Measurements from ENCODE around the gene SGK1.
"Not testable (repeated sequence)": the region's sequence is repeated elsewhere in the genome, so short reads cannot be mapped to it uniquely, and the experiment has no call there.

Gene SGK1

DNA sequence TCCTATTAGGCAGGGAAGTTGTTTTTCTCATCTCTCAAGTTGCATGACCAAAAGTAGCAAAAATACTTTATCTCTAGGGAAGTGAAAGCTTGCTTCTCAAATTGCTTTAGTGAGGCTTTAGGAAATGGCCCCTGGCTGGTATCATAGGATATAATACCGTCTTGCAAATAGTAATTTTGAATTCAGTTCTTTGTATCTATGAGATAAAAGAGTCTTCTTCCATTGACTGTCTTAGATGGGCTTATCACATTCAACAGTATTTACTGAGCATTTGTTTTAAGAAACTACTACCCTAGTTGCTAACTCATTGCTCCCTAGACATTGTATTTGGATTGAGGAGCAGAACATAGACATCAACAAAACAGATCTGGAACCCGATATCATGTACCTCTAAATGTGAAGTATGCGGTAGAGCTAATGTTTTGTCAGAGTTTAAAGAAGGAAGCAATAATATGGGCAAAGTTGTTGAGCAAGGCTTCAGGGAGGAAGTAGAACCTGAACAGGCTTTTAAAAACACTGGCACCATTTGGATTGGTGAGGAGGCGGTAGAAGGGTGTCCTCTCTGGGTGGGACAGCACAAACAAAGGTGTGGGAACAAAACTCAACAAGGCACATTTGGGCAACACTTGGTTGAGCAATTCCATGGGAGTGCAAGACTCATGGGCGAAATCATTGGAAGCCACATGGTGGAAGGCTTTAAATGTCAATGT, 101.5 kb downstream of the SGK1 start:
- no peak for DNase-seq

DNA sequence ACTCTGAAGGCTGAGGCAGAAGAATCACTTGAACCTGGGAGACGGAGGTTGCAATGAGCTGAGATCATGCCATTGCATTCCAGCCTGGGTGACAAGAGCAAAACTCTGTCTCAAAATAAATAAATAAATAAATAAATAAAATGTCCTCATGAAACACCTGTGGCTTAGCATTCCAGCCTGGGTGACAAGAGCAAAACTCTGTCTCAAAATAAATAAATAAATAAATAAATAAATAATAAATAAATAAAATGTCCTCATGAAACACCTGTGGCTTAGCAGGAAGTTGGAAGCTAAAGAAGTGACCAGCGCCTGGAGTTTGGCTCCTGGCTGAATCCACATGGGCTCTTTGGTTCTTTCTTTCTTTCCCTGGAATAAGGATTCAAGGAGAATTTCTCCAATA, 104.5 kb downstream of the SGK1 start:
- DNase-seq: not testable (repeated sequence)

GRCh38 chr6:134211297-134211696, 106.6 kb downstream of the SGK1 start:
- no peak for DNase-seq

DNA sequence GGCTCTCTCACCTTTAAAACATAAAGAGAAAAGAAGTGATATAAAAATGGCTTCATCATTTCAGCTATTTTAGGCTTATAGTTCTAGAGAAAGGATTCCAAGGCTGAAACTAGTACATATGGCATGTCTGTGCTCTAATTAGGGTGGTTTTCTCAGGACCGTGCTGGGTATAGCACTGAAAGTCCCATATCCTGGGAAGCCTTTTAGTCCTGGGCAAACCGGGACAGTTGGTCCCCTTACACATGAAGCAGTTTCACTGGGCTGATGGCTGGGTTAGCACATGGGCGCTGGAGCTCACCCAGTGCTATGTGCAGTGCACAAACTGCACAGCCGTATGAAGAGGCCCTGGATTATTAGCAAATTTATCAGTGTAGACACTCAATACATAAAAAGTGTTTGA, 110.5 kb downstream of the SGK1 start:
- no peak for DNase-seq

DNA sequence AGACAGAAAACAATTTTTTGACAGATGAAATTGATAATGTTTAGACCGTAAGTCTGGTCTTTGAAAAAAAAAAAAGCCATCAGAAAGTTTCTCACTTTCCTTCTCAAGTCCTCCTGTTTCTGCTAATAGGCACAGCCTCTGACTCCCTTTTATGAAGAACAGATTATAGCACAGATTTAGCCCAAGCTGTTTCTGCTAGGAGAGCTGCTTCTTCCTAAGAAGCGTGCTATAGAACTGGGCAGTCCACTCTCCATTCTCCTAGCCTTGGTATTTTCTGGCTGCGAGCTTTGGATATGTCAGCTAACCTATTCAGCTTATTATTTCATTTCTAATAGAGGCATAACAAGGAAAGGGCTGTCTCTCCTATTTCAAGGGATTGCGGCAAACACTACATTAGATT, 112.5 kb downstream of the SGK1 start:
- no peak for DNase-seq

DNA sequence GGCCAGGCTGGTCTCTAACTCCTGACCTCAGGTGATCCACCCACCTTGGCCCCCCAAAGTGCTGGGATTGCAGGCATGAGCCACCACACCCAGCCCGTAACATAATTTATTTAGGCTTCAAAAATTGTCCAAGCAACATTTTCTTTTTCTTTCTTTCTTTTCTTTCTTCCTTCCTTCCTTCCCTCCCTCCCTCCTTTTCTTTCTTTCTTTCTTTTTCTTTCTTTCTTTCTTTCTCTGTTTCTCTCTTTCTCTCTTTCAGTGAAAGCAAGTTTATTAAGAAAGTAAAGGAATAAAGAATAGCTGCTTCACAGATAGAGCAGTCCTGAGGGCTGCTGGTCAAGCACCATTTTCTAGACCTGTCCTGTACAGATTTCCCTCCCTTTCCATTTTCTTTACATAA, 113.2 kb downstream of the SGK1 start:
- DNase-seq: not testable (repeated sequence)

GRCh38 chr6:134204031-134204430, 113.9 kb downstream of the SGK1 start:
- no peak for DNase-seq

GRCh38 chr6:134201716-134202115, 116.2 kb downstream of the SGK1 start:
- no peak for DNase-seq

- no peak for DNase-seq
Observed at GRCh38 chr6:134199848-134200606, 117.9 kb downstream of the SGK1 start.

- DNase-seq: no peak
Observed at GRCh38 chr6:134198093-134198492, 119.8 kb downstream of the SGK1 start.

GRCh38 chr6:134197685-134198084, 120.2 kb downstream of the SGK1 start:
- not testable (repeated sequence) for DNase-seq

GRCh38 chr6:134196568-134197193, 121.2 kb downstream of the SGK1 start:
- peak; percentile 16 for DNase-seq

DNA sequence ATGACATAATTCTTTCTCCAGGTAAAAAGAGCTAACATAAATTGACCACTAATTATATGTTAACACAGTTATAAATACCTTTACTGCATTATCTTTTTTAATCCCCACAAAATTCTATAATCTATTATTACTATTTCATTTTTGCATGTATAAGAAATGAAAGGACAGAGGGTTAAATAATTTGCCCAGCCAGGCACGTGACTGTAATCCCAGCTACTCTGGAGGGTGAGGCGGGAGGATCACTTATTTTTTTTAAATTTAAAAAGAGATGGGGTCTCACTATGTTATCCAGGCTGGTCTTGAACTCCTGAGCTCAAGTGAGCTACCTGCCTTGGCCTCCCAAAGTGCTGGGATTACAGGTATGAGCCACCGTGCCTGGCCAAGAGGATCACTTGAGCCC, 121.9 kb downstream of the SGK1 start:
- no peak for DNase-seq

DNA sequence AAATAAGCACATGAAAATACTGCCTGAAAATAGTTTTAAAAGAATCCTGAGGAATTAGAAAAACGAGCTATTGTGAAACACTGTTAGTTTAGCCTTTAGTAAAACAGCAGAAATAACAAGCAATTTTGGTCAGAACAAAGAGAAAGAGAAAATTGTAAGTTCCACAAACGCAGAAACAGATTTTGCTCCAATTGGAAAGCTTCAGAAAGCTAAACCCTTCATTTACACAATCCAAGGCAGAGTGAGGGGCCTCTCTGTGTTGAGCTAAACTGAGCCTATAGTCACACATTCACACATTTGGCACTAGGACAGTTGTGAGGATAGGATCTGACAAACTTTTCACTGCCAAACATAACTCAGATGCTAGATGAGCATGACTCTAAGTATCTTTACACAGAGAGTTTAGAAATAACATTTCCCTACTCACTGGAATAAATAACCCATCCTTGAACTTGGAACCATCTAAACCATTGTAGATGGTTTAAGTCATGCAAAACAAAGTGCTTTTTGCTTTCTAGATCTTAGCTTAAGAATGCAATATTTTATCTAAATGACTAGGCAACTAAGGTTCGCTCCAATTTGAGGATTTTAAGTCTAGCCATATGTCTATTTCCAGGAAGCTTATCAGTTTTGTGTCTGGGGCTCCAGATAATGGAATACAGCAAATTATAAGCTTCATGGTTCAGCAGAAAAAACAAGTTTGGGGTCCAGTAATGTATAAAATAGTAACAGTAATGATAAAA, 122.6 kb downstream of the SGK1 start:
- DNase-seq: no peak

GRCh38 chr6:134193536-134194498, 124.1 kb downstream of the SGK1 start:
- DNase-seq: no peak

- DNase-seq: not testable (repeated sequence)
Observed at GRCh38 chr6:134192609-134193008, 125.3 kb downstream of the SGK1 start.

- no peak for DNase-seq
Observed at GRCh38 chr6:134190883-134191282, 127.0 kb downstream of the SGK1 start.

DNA sequence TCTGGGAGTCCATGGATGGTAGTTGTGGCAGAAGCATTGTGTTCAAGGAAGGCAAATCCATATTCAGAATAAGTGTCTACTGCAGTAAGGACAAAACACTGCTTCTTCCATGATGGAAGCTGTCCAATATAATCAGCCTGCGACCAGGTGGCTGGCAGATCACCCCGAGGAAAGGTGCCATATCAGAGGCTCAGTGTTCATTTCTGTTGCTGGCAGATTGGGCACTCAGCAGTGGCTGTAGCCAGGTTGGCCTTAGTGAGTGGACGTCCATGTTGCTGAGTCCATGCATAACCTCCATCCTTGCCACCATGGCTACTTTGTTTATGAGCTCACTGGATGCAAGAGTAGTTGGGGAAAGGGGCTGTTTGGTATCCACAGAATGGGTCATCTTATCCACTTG, 130.2 kb downstream of the SGK1 start:
- no peak for DNase-seq

GRCh38 chr6:134187154-134187553, 130.8 kb downstream of the SGK1 start:
- DNase-seq: no peak

- no peak for DNase-seq
Observed at GRCh38 chr6:134186355-134186754, 131.6 kb downstream of the SGK1 start.

GRCh38 chr6:134185277-134185676, 132.6 kb downstream of the SGK1 start:
- no peak for DNase-seq

- no peak for DNase-seq
Observed at GRCh38 chr6:134183844-134184243, 134.1 kb downstream of the SGK1 start.
